SKM-1 (cell line): ENCODE data around the gene CNTNAP2.
"Not testable (repeated sequence)": the region's sequence is repeated elsewhere in the genome, so short reads cannot be mapped to it uniquely, and the experiment has no call there.

Experiments used
- DNase-seq: peaks from one replicate; lab custom pipeline; 2025; ENCODE audit not compliant: unreplicated experiment; lab: John Stamatoyannopoulos, UW

Gene CNTNAP2

DNA sequence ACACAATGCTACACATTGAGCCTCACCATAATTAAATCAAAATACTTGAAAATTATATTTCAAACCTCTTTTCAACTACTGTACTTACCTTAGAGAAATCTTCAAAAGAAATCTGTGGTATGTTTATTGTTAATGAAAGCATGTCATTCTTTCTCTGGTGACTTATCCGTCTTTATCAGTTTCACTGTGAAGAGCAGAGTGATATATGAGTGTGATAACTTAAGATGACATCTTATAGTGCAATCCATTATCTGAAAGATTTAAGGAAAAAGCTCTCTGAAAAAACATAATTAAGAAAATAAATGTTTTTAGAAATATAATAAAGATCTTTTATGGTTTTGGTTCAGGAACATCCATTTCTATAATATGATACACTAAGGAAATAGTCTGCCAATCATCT is 1562.3 kb downstream of the CNTNAP2 start:
- no peak for DNase-seq

- no peak for DNase-seq
Observed at GRCh38 chr7:147681530-147681929, 1564.9 kb downstream of the CNTNAP2 start.

- DNase-seq = no peak
Observed at GRCh38 chr7:147700702-147701101, 1584.1 kb downstream of the CNTNAP2 start.

DNA sequence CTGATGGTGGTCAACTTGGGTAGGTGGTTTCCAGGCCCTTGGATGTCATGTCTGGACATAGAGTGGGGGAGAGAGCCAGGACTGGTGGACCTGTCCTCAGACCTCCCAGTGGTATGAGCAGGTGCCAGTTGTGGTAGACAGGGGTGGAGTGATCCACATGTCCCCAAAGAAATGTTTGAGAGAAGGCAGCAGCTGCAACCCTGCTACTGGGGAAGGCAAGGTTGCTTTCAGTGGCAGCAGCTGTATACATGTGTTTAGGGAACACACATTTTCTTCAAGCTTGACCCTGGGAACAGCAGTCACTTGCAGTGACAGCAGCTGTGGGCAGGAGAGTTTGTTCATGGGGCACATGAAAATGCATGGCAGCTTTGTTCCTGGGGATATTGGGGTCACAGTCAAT is 1591.3 kb downstream of the CNTNAP2 start:
- no peak for DNase-seq

GRCh38 chr7:147708871-147709270 is 1592.3 kb downstream of the CNTNAP2 start:
- DNase-seq = no peak

- no peak for DNase-seq
Observed at GRCh38 chr7:147711447-147711846, 1594.8 kb downstream of the CNTNAP2 start.

- DNase-seq = no peak
Observed at GRCh38 chr7:147721962-147722830, 1605.6 kb downstream of the CNTNAP2 start.

- DNase-seq = no peak
Observed at GRCh38 chr7:147723536-147723935, 1606.9 kb downstream of the CNTNAP2 start.

GRCh38 chr7:147731311-147731710 is 1614.7 kb downstream of the CNTNAP2 start:
- DNase-seq = no peak

DNA sequence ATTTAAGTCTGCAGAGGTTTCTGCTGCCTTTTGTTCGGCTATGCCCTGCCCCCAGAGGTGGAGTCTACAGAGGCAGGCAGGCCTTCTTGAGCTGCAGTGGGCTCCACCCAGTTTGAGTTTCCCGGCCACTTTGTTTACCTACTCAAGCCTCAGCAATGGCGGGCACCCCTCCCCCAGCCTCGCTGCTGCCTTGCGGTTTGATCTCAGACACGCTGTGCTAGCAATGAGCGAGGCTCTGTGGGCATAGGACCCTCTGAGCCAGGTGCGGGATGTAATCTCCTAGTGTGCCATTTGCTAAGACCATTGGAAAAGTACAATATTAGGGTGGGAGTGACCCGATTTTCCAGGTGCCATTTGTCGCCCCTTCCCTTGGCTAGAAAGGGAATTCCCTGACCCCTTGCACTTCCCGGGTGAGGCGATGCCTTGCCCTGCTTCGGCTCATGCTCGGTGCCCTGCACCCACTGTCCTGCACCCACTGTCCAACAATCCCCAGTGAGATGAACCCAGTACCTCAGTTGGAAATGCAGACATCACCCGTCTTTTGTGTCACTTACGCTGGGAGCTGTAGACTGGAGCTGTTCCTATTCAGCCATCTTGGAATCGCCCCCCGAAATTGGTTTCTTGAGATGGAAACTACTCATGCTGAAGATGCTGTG is 1621.1 kb downstream of the CNTNAP2 start:
- DNase-seq = not testable (repeated sequence)

DNA sequence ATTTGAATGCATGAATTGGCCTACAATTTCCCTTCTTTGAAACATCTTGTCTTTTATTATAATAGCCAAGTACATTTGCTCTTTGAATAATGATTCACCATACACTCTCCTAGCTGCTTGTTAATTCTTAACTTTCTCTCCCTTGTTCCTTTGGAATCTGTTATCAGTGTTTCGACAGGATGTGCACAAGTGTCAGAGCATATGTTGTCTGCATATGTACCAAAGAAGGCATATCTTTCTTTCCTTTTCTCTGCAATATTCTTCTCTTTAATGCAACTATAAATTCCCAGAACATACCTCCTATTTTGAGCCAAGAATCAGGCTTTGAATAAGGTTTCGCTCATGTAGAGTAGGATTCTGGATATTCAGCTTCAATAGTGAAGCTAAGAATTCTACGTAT is 1625.7 kb downstream of the CNTNAP2 start:
- no peak for DNase-seq

GRCh38 chr7:147756300-147756699 is 1639.7 kb downstream of the CNTNAP2 start:
- no peak for DNase-seq

- DNase-seq = no peak
Observed at GRCh38 chr7:147759327-147759943, 1642.8 kb downstream of the CNTNAP2 start.

- DNase-seq = no peak
Observed at GRCh38 chr7:147765301-147765700, 1648.7 kb downstream of the CNTNAP2 start.

- no peak for DNase-seq
Observed at GRCh38 chr7:147771344-147771743, 1654.7 kb downstream of the CNTNAP2 start.

DNA sequence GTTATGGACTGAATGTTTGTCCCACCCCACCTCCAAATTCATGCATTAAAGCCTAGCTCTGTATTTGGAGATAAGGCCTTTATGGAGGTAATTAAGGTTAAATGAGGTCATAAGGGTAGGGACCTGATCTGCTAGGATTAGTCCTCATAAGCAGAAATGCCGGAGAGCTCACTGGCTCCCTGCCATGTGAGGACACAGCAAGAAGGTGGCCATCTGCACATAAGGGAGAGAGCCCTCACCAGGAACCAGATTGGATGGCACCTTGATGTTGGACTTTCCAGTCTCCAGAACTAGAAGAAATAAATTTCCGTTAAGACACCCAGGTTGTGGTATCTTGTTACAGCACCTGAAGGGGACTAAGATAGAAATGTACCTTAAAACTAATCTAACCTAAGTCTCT is 1657.9 kb downstream of the CNTNAP2 start:
- no peak for DNase-seq

GRCh38 chr7:147775516-147776284 is 1659.1 kb downstream of the CNTNAP2 start:
- DNase-seq = no peak

GRCh38 chr7:147777309-147777708 is 1660.7 kb downstream of the CNTNAP2 start:
- DNase-seq = no peak

- DNase-seq = no peak
Observed at GRCh38 chr7:147779949-147780348, 1663.3 kb downstream of the CNTNAP2 start.

GRCh38 chr7:147796581-147796980 is 1680.0 kb downstream of the CNTNAP2 start:
- no peak for DNase-seq

GRCh38 chr7:147798001-147798400 is 1681.4 kb downstream of the CNTNAP2 start:
- DNase-seq = no peak
